GM10847 (cell line): ENCODE results near the gene GATA1.

Experiments
- POLR2A ChIP-seq: IDR thresholded peaks from 2 replicates; pipeline ENCODE4 v1.6.1; 2011; ENCODE audit not compliant: insufficient read length; ENCODE audit errors: extremely low read depth

GATA1 gene

DNA sequence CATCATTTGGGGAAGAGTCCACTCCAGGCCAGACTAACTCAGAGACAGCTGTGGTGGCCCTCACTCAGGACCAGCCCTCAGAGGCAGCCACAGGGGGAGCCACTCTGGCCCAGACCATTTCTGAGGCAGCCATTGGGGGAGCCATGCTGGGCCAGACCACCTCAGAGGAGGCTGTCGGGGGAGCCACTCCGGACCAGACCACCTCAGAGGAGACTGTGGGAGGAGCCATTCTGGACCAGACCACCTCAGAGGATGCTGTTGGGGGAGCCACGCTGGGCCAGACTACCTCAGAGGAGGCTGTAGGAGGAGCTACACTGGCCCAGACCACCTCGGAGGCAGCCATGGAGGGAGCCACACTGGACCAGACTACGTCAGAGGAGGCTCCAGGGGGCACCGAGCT is 36.7 kb downstream of the GATA1 start:
- no peak for TF ChIP-seq POLR2A

DNA sequence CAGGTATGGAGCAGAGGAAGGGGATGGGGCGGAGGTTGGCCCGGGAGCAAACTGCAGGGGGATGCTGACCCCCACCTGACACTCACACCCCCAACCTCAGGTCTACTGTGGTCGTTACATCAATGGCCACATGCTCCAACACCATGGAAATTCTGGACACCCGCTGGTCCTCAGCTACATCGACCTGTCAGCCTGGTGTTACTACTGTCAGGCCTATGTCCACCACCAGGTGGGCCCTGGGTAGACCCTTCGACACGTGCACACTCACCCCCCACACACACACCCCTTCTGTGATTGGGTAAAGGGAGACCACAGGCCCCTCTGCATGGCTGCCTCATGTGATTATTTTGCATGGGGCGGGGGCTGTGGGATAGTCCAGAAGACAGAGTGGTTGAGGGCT is 37.7 kb downstream of the GATA1 start:
- TF ChIP-seq POLR2A = no peak

DNA sequence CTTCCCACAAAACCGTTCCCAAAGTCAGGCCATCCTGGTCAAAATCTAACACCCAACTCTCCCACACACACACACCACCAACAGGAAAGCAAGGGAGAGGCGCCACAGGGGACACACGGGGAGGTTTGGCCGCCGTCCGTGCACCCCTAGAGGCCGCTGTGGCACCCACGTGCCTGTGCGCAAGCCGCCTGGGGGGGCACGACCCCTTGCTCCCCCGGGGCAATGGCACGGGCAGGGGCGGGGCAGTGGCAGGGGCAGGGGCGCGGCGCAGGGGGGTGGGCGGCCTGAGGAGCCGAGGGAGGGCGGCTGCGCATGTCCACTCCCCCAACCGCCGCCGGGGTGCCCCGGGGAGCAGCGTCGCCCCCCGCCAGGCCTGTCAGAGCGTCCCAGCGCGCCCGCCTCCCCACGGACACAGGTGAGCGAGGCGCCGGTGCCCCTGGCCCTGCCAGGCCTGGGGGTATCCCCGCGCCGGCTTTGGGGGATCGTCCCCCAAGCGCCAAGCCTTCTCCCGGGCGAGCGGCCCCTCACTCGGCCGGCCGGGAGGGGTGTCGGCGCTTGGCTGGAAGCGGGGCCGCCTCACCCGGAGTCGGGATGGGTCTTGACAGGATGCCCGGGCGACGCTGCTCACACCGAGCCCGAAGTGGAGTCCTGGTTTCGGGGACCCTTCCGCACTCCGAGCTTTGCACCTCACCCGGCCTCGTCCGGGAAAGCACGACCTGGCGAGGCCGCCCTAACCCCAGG is 39.9 kb downstream of the GATA1 start, which contains the start of gene ERAS:
Gene ERAS, plus strand, starts transcription at position 379 of the 741 bp plus-strand sequence. CDS start 2,611 bp downstream, outside the sequence.
- TF ChIP-seq POLR2A = no peak

DNA sequence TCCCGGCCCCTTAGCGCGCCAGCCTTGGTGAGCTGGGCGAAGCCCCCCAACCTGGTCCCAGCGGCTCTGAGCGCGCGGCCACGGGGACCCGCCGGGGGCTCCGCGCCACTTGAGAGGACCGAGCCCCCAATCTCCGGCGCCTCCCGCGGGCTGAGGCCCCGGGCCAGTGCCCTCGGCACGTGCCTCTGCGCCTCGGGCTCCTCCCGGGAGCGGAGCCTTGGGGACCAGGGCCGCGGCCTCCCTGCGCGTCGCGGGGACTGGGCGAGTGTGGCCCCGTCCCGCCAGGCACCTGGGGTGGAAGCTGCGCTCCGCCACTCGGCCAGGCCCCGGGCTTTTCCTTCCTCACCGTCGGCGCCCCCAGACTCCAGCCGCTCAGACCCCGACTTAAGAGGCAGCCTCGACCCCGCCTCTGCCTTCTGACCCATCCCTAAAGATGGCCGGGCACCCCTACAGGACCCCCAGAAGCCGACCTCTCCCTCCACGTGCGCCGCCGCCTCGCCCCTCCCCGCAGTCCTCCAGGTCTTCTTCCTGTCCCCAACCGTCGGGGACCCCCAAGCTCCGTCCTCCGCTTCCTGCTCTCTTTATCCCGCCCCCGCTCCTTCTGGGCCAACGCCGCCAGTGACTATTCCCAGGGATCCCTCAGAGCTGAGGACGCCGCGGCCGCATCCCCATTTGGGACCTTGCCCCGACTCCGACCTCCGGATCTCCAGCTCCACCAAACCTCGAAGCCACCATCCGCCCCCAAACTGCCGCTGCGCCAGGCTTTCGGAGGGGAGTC is 40.7 kb downstream of the GATA1 start:
- no peak for TF ChIP-seq POLR2A

DNA sequence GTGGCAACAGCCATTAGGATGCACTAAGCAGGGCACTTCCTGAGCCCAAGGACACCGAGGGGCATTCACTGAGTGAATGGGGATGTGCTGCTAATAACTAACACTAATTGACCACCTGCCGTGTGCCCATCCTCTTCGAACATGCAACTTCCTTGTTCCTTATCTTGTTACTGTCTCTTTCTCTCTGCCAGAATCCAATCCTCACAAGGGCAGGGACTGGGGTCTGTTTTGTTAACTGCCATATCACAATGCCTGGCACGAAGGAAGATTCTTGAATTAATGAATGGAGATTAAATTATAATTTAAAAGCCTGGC is 41.2 kb downstream of the GATA1 start:
- TF ChIP-seq POLR2A = no peak

DNA sequence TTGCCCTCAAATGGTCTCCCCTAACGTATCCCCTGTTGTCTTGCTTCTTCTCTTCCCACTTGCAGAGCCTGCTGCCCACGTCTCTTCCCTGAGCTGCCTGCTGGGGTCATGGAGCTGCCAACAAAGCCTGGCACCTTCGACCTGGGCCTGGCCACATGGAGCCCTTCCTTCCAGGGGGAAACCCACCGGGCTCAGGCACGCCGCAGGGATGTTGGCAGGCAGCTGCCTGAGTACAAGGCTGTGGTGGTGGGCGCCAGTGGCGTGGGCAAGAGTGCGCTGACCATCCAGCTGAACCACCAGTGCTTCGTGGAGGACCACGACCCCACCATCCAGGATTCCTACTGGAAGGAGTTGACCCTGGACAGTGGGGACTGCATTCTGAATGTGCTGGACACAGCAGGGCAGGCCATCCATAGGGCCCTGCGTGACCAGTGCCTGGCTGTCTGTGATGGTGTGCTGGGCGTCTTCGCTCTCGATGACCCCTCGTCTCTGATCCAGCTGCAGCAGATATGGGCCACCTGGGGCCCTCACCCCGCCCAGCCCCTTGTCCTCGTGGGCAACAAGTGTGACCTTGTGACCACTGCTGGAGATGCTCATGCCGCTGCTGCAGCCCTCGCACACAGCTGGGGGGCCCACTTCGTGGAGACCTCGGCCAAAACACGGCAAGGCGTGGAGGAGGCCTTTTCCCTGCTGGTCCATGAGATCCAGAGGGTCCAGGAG is 42.8 kb downstream of the GATA1 start:
- TF ChIP-seq POLR2A = no peak

DNA sequence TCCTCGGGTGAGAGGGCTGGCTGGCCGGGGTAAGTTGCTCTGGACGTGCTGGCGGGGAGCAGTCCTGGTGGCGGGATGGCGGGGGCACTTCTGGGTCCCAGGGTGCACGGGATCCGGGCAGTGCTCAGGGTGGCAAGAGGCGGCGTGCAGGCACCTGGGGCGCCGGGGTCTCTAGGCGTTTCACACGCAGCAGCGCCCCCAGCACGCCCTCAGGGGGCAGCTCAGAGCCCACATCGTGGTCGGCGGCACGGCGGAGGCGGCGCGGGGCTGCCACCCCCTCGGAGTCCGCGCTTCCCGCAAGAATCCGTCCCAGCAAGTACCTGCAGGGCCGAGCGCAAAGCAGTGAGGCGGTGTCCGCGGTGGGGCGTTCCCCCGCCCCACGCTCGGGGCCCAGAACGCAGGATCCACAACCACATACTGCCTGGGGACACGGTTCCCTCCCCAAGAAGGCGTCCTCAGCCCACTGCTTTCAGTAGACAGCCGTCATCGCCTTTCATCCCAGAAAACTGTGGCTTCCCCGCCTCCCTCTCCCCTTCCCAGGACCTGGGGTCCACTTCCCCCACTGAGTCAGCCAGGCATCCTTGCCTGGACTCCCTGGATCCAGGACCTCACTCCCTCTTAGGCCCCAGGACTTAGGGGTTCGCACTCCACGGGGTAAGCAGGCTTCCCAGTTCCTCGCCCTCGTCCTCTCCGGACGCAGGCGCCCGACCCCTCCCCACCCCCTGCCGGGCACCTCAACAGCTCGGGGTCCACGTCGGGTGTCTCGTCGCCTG is 44.9 kb downstream of the GATA1 start:
- no peak for TF ChIP-seq POLR2A

DNA sequence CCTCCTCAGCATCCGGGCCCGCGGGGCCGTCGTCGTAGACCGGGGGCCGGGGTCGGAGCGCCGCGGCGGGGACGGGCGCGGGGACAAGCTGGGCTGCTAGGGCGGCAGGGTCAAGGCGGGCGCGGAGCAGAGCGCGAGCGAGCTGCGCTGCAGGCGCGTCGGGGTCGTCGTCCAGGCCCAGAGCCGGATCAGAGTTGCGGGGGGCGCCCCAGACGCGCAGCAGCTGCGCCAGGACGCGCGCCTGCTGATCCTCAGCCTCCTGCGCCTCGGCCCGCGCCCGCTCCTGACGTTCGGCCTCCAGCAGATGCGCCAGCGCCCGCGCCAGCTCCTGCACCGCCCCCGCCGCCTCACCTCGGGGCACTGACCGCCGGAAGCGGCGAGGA is 45.5 kb downstream of the GATA1 start:
- TF ChIP-seq POLR2A = no peak

DNA sequence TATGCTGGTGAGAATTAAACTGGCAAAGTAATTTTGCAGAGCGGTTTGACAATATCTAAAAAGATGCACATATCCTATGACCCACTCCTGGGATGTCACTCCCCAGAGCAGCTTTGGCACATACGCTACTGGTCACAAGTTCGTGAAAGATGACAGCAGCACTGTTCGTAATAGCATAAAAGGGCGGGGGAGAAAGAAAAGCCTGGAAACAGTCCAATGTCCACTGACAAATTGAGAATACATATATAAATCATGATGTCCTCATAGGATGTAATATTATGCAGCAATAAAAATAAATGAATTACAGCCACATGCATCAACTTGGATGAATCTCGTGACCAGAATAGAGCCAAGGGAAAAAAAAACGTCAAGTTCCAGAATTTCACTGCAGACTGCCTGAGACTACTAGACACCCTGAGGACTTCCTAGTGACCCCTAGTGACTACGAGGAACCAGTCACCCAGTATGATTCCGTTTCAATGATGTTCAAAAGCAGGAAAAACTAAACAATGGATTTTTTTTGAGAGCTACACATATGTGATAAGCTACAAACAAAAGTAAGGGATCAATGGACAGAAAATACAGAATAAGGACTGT is 47.2 kb downstream of the GATA1 start:
- TF ChIP-seq POLR2A = no peak

DNA sequence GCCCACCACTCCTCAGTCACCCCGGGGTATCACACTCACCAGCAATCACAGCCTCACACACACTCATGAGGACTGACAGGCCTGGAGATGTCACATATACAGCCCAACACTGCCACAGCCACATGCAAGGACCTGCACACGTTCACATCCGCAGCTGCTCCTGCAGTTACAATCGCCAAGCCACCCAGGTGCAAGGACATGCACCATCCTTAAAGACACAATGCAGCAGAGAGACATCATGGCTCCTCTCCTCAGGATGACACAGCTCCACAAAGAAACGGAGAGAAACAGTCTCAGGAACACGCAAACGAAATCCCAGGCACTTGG is 48.0 kb downstream of the GATA1 start:
- no peak for TF ChIP-seq POLR2A

DNA sequence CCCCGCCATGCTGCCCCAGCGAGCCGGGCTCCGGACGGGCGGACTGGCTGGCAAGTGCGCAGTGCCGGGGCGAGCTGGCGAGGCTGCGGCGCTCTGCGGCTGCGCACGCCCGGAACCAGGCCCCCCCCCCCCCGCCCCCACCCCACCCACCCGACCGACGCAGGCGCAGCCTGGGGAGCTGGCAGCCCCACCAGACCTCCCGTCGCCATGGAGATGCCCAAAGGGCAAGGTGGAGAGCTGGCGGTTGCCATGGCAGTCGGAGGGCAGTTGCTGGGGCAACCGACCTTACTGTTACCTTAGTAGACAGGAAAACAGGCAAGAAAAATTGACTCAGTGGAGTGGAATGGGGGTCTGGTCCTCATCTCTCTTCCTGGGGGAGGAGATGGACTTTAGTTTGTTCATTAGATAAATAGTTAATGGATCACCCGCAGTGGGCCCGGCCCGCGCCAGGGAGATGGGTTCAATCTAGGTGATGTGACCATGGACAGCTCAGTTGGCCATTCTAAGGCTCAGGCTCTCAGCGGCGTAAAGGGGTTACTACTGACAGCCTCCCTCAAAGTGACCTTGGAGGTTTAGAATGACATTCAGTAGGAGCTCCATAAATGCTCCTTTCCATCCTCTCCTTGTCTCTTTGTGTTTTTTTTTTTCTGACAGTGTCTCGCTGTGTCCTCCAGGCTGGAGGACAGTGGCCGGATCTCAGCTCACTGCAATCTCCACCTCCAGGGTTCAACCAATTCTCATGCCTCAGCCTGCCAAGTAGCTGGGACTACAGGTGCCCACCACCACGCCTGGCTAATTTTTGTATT is 49.3 kb downstream of the GATA1 start, which contains the start of gene PCSK1N:
Gene PCSK1N, minus strand, starts transcription at position 87 of the 806 bp plus-strand sequence. Its CDS starts 78 bp downstream, at position 9.
- no peak for TF ChIP-seq POLR2A

DNA sequence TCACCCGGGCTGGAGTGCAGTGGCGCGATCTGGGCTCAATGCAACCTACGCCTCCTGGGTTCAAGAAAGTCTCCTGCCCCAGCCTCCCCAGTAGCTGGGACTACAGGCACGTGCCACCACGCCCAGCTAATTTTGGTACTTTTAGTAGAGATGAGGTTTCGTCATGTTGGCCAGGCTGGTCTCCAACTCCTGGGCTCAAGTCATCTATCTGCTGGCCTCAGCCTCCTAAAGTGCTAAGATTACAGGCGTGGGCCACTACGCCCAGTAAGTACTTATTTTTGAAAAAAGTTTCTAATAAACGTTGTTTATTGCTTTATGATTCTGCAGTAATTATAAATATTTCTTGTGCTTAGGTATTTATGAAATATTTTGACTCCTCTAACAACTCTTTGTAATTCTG is 53.3 kb downstream of the GATA1 start:
- TF ChIP-seq POLR2A = no peak
